GM21515 (cell line): ENCODE data around the gene MUC5AC.

ENCODE experiments used
- ATAC-seq: cut with Tn5 transposase; IDR thresholded peaks from one replicate; pipeline ENCODE4 v1.9.1; 2021; ENCODE audit not compliant: unreplicated experiment

MUC5AC gene

GRCh38 chr11:1193326-1194230, 35.8 kb downstream of the MUC5AC start:
- no peak for ATAC-seq

GRCh38 chr11:1194231-1194976, 36.7 kb downstream of the MUC5AC start:
- ATAC-seq = no peak

- no peak for ATAC-seq
These were observed 37.4 kb downstream of the MUC5AC start for GRCh38 chr11:1194977-1195681.

- no peak for ATAC-seq
These were observed 38.1 kb downstream of the MUC5AC start for GRCh38 chr11:1195682-1196515.

GRCh38 chr11:1196516-1197391, 39.0 kb downstream of the MUC5AC start:
- ATAC-seq = no peak

GRCh38 chr11:1197431-1197885, 39.7 kb downstream of the MUC5AC start:
- ATAC-seq = no peak

- ATAC-seq = no peak
These were observed 40.3 kb downstream of the MUC5AC start for GRCh38 chr11:1197886-1198560.

- ATAC-seq = no peak
These were observed 40.9 kb downstream of the MUC5AC start for GRCh38 chr11:1198561-1199240.

GRCh38 chr11:1199241-1199750, 41.5 kb downstream of the MUC5AC start:
- no peak for ATAC-seq

GRCh38 chr11:1199751-1200610, 42.2 kb downstream of the MUC5AC start:
- ATAC-seq = no peak

- ATAC-seq = no peak
These were observed 42.9 kb downstream of the MUC5AC start for GRCh38 chr11:1200611-1201191.

- no peak for ATAC-seq
These were observed 43.8 kb downstream of the MUC5AC start for GRCh38 chr11:1201395-1202153.

GRCh38 chr11:1202154-1202775, 44.5 kb downstream of the MUC5AC start:
- no peak for ATAC-seq

GRCh38 chr11:1202776-1203504, 45.2 kb downstream of the MUC5AC start:
- ATAC-seq = no peak
